GM18873 (cell line): Measurements from ENCODE around the gene AIP.
A peak's percentile ranks its signal among the peaks of the same experiment; 100 is the strongest.
"Not testable (repeated sequence)": the region's sequence is repeated elsewhere in the genome, so short reads cannot be mapped to it uniquely, and the experiment has no call there.

ENCODE experiments used
- ATAC-seq: cut with Tn5 transposase; IDR thresholded peaks from one replicate; pipeline ENCODE4 v1.9.1; 2021; ENCODE audit warnings: mild to moderate bottlenecking, moderate library complexity, moderate number of reproducible peaks; ENCODE audit not compliant: unreplicated experiment, low FRiP score

The AIP gene

DNA sequence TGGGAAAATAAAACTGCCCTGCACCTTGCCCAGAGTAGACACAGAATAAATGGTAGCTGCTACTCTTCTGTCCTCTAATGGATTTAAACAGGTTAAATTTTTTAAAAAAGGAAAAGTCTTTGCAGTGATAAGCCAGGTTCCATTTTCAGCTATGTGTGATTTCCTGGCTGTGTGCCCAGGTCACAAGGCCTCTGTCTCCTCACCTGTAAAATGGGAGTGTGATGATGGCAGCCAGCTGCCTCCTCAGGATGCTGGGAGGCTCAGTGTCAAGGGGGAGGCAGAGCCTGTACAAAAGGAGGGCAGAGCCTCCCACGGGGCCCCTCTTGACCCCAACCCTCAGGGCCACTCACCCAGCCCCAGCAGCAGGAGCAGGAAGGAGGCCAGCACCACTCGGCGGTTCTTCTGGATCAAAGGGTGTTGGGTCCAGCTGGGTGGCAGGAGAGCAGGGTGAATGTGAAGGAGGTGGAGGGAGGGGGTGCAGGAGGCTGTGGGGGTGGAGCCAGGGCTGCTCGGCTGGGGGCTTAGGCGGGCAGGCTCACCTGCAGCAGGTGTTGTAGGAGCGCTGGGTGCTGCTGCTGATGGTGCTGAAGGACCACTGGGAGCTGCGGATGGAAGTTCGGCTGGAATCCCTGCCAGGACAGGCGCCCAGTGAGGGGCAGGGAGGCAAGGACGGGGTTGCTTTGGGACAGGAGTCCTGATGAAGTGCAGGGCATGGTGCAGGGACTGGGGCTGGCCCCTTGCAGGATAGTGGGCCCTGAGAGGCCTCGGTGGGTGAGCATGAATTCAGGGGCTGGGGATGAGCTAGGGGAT, 15.7 kb upstream of the AIP start:
- ATAC-seq: no peak

DNA sequence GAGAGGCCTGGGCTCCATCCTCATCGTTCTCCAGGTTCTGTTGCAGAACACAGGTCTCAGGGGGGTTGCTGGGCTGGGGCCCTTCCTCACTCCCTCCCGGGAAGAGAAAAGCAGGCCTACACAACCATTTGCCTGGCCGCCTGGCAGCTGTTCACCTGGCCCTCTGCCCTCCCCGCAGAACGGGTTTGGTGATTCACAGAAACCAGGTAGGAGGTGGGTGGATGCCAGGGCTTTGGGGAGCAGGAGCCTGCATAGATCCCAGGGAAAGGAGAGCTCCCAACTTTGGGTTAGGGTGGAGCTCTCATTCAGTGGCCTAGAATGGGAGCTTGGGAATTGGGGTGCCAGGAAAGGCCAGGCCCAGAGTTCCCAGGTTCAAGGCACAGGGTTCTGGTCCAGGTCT, 14.8 kb upstream of the AIP start:
- ATAC-seq: no peak

DNA sequence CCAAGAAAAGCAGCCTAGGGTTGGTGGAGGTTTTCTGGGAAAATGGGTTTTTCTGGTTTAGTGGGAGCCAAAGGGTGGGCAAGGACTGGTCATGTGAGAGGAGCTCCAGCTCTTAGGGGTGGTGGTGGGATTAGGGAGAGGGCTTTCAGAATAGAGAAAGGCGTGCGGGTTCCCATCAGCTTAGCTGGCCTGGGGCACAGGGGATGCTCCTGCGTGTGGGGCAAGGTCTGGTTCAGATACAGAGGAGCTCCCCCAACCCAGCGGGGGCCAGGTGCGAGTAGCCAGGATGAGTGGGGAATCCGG, 14.4 kb upstream of the AIP start:
- ATAC-seq: no peak

DNA sequence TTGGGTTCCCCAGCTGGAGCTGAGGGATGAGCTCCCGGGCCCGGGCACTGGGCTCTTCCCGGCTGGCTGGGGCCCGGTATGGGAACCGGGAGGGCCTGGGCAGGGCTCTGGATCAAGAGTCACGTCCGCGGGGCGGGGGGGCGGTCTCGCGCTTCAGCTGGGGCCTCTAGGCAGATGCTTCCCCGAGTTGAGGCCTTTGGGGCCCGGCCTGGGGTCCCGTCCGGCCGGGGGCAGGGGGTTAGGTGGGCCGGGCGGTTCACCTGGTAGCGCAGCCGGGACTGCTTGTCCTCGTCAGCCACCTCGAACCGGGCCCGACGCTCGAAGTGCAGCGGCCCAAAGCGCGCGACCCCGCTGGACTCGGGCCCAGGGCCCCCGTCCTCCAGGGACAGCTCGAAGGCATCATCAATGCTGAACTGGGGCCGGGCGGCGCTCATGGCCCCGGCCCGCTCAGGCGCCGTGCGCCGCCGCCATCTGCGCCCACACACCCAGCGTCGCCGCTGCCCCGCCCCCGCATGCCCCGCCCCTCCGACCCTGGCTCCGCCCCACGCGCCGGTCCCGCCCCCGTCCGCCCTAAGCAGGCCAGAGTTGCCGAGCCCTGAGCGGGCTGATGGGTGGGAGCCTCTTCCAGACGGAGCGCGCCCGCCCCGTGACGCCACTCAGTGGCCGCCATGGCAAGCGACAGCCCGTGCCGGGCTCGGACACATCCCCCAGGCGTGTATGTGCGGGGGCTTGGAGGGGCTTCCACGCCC, 13.9 kb upstream of the AIP start, which contains the start of gene TMEM134:
Gene TMEM134, minus strand, starts transcription at position 493 of the 749 bp plus-strand sequence. Its CDS starts 59 bp downstream, at position 434.
- peak; percentile 47 for ATAC-seq

DNA sequence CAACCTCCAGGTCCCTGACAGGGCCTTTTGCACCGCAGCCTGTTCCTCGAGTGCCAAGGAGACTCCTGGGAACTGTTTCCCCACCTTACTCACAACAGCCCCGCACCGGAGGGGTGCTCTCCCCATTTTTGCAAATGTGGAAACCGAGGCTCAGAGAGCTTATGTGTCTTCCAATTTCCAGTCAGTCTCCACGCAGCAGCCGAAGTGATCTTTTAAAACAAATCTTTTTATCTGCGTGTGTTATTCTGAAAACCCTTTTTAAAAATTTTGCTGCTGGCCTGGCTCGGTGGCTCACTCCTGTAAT, 13.4 kb upstream of the AIP start:
- ATAC-seq: no peak

DNA sequence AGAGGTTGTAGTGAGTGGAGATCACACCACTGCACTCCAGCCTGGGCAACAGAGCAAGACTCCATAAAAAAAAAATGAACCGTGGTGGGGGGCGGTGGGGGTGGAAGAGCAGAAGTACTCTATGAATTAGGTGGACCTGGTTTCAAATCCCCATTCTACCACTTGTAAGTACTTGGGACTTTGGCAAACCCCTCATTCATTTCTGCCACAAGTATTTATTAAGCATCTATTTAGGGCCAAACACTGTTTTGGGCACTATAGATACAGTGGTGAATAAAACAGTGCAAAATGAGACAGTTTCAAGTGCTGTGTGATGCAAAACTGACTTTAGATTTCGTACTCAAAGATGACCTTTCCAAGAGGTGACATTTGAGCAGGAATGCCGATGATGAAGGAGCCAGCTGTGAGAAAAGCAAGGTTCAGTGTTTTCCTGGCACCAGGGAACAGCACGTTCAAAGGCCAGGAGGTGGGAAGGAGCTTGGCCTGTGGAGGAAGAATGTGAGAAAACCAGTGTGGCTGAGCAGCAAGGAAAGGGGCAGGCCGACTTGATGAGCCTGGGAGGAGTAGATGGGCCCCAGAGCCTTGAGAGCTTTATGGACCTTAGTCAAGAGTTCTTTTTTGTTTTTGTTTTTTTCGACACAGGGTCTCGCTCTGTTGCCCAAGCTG, 12.4 kb upstream of the AIP start:
- no peak for ATAC-seq

DNA sequence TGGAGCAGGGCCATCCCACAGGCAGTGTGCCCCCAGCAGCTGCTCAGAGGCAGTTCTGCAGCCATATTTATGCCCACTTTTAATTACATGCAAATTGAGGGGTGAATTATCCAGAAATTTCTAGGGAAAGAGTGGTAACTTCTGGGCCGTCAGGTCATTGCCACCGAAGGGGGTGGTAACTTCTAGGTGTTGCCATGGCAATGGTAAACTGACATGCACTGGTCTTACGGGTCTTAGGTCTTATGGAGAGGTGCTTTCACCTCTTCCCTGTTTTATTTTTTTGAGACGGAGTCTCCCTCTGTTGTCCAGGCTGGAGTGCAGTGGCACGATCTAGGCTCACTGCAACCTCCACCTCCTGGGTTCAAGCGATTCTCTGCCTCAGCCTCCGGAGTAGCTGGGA, 9.9 kb upstream of the AIP start:
- no peak for ATAC-seq

DNA sequence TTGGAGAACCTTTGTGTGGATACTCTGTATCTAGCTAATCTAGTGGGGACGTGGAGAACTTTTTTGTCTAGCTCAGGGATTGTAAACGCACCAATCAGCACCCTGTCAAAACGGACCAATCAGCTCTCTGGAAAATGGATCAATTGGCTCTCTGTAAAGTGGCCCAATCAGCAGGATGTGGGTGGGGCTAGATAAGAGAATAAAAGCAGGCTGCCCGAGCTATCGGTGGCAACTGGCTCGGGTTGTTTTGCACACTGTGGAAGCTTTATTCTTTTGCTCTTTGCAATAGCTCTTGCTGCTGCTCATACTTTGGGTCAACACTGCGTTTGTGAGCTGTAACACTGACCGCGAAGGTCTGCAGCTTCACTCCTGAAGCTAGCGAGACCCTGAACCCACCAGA, 6.1 kb upstream of the AIP start:
- not testable (repeated sequence) for ATAC-seq

DNA sequence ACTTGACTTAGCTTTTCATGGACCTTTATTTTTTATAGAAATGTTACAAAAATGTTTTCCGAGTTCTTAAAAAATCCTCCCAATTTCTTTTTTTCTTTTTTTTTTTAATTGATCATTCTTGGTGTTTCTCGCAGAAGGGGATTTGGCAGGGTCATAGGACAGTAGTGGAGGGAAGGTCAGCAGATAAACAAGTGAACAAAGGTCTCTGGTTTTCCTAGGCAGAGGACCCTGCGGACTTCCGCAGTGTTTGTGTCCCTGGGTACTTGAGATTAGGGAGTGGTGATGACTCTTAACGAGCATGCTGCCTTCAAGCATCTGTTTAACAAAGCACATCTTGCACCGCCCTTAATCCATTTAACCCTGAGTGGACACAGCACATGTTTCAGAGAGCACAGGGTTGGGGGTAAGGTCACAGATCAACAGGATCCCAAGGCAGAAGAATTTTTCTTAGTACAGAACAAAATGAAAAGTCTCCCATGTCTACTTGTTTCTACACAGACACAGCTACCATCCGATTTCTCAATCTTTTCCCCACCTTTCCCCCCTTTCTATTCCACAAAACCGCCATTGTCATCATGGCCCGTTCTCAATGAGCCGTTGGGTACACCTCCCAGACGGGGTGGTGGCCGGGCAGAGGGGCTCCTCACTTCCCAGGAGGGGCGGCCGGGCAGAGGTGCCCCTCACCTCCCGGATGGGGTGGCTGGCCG, 5.3 kb upstream of the AIP start:
- ATAC-seq: not testable (repeated sequence)

DNA sequence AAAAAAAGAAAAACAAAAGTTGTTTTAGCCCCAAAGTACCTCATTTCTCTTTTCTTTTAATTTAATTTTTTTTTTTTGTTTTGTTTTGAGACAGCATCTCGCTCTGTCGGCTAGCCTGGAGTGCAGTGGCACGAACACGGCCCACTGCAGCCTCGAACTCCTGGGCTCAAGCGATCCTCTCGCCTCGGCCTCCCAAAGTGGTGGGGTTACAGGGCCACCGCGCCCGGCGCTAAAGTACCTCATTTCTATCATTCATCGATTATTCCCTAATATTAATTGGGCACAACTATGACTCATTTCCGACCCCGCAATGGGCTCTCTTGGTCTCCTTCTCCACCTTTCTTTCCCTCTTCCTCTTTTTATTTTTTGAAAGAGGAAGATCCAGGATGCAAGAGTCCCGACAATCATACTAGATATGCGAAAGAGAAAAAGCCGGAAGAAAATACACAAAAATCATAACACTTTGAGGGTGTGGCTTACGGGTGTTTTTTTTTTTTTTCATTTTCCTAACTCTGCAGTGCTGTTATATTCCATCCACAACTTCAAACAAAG, 475 bp upstream of the AIP start:
- ATAC-seq: no peak

DNA sequence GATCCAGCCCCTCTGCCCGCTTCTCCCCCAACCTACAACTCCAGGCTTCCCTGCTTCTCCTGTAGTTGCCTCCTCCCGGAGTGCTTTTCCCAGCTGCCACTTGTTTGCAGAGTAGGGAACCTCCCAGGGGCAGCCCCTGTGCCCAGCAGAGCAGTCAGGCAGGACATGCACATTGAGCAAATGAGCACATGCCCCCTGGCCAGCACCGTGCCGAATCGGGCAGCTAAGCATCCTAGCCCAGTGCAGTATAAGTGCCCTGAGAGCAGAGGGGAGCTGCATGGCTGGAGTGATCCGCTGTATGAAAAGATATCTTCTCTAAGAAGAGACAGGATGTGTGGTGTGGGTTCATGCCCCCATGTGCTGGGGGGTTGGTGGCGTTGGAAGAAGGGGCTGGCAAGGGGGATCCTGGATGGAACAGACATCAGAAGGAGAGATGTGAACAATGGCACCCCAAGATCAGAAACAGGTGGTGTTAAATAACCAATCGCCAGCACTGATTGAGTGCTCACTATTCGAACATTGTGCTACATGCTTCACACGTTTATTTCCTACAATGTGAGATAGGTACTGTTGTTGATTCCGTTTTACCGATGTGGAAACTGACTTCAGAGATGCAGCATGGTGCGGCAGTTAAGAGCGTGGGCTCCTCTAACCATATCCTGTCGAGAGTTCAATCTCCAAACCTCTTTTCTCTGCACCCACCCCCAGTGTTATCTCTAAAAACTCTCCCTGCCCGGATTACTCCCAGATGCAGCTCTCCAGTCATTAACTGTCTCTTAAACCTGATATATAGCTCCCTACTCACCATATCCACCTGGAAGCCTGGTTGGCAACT, 1.2 kb downstream of the AIP start:
- ATAC-seq: no peak

DNA sequence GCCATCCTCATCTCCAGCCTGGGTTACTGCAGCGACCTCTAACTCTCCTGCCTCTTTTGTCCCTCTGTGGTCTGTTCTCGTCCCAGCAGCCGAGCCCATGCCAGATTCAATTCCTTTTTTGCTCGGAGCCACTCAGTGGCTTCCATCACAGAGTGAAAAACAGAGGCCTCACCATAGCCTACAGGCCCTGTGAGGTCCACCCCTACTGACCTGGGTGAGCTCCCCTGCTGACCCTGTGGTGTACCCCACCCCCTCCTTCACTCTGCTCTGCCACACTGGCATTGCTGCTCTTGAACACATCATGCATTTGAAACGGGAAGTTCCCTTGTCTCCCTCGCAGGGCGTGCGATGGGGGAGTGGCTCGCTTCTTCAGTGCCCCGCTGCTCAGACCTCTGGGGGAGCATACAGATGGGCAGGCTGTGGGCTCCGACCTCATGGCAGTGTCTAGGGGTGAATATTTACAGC, 2.1 kb downstream of the AIP start:
- ATAC-seq: no peak

DNA sequence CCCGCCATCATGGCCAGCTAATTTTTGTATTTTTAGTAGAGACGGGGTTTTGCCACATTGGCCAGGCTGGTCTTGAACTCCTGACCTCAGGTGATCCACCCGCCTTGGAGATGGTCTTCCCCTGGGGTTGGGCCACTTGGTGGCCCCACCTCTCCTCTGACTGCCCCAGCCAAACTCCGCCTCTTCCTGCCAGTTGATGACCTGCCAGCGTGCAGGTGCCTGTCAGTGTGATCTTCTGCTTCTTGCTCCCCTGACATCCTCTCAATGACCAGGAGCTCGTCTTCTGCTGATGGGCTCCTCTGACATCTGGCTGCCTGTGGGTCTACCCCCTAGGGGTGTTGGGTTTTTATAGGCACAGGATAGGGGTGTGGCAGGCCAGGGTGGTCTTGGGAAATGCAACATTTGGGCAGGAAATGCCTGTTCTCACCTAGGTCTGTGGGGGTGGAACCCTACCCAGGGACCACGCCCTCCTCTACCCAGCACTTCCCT, 3.1 kb downstream of the AIP start:
- ATAC-seq: not testable (repeated sequence)

DNA sequence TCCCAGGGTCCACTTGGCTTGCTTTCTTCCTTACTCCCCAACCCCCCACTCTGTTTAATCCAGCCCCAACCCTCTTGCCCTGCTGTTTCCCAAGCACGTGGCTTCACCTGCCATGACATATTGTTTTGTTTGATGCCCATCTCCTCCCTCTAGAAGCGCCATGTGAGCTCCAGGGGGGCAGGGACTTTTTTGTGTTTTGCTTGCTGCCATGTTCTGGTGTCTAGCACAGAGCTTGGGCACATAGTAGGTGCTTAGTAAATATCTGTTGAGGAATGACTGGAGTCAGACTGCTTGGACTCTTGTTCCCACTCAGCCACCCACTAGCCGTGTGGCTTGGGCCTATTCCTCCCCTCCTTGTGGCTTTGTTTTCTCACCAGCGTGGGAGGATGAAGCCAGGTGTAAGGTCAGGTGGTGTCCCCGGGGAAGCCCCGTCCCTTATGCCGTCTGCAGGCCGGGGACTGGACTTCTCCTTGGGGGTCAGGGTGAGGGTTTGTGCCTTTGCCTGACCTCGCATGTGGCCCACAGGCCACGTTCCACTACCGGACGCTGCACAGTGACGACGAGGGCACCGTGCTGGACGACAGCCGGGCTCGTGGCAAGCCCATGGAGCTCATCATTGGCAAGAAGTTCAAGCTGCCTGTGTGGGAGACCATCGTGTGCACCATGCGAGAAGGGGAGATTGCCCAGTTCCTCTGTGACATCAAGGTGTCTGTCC, 3.8 kb downstream of the AIP start:
- ATAC-seq: no peak

DNA sequence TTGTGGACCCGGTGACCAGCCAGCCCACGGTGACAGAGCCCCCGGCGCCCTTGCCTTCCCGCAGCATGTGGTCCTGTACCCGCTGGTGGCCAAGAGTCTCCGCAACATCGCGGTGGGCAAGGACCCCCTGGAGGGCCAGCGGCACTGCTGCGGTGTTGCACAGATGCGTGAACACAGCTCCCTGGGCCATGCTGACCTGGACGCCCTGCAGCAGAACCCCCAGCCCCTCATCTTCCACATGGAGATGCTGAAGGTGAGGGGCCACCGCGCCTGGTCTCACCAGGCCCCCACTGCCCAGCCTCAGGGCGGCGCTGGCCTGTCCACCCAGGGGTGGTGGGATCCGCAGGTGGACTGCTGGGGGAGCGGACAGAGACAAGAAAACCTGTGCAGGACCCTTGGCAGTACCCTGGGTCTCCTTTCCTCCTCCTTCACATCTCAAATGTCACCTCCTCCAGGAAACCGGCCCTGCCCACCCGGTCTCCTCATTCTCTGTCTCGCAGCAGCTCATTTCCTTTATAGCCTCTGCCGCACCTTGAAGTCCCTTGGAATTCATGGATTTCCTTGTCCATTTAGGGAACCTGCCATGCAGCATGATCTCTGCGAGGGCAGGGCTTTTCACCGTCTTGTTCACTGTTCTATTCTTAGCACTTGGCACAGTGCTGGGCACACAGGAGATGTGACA, 6.5 kb downstream of the AIP start:
- ATAC-seq: no peak

DNA sequence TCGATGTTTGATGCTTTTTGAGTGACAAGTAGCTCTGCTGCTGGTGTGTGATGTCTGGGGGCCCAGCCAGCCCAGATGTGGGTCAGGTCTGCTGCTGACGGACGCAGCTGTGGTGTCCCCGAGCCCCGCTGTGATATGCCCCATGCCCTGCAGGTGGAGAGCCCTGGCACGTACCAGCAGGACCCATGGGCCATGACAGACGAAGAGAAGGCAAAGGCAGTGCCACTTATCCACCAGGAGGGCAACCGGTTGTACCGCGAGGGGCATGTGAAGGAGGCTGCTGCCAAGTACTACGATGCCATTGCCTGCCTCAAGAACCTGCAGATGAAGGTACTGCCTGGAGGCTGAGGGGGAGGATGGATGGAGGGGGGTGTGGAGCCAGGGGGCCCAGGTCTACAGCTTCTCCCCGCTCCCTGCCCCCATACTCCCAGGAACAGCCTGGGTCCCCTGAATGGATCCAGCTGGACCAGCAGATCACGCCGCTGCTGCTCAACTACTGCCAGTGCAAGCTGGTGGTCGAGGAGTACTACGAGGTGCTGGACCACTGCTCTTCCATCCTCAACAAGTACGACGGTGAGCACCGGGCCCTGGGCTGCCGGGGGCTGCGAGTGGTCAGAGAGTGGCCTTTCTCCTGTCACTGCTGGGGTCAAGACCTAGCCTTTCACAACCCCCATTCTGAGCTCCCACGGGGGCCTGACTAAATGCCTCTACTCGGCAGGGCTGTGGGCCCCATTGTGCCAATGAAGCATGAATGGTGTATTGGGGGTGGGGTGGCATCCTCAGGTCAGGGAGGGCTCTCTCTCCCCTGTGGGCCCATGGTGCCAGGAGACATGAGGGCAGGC, 7.3 kb downstream of the AIP start:
- ATAC-seq: no peak

DNA sequence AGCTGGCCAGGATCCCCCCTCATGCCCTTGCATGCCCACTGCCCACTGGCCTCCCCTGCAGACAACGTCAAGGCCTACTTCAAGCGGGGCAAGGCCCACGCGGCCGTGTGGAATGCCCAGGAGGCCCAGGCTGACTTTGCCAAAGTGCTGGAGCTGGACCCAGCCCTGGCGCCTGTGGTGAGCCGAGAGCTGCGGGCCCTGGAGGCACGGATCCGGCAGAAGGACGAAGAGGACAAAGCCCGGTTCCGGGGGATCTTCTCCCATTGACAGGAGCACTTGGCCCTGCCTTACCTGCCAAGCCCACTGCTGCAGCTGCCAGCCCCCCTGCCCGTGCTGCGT, 7.9 kb downstream of the AIP start:
- no peak for ATAC-seq
